Embryonic facial prominence (tissue), 1 donor: ENCODE data around the gene KCNRG.
"Not testable (repeated sequence)": the region's sequence is repeated elsewhere in the genome, so short reads cannot be mapped to it uniquely, and the experiment has no call there.

Experiments used
- DNase-seq: peaks from one replicate; pipeline ENCODE4 v3.0.0-alpha.2; 2016; ENCODE audit errors: extremely low spot score

Gene KCNRG, protein sequence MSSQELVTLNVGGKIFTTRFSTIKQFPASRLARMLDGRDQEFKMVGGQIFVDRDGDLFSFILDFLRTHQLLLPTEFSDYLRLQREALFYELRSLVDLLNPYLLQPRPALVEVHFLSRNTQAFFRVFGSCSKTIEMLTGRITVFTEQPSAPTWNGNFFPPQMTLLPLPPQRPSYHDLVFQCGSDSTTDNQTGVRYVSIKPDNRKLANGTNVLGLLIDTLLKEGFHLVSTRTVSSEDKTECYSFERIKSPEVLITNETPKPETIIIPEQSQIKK

DNA sequence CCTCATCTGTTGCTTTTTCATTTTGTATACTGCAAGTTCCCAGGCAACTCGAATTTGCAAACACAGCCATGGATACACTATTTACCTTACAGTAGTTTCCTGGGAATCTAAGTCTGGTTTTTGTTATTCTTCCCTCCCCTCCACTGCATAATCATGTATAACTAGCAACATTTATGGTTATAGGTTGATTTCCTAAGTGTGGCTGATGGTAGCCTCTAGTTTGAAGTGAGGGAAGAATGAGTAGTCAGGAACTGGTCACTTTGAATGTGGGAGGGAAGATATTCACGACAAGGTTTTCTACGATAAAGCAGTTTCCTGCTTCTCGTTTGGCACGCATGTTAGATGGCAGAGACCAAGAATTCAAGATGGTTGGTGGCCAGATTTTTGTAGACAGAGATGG, at the start of gene KCNRG:
Gene KCNRG (plus strand): TSS at position 187 of the 400 bp plus-strand sequence. CDS start 50 bp downstream, at position 237.
- peak; percentile 19 for DNase-seq

DNA sequence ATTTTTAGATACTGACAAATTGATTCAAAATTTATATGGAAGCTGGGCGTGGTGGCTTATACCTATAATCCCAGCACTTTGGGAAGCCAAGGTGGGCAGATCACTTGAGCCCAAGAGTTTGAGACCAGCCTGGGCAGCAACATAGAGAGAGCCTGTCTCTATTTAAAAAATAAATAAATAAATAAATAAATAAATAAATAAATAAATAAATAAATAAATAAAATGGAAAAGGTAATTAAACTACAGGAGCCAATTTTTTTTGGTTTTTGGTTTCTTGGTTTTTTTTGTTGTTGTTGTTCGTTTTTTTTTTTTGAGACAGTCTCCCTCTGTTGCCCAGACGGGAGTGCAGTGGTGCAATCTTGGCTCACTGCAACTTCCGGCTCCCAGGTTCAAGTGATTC, 47.8 kb upstream of the KCNRG start:
- no peak for DNase-seq

DNA sequence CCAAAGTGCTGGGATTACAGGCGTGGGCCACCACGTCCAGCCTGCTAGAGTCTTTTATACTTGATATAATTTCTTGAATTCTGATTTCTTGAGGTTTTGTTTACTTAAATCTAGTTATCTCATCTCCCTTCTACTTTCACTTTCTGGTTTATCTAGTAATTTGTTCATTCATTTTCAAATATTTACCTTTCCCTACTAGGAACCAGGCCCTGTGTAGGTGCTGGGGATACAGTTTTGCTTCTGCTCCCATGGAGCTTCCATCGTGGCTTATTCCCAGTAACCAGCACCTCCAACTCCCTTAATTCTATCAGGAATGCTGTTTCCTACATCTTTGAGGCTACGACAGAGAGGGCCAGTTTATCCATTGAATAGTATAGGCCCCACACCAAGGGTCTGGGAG, 42.5 kb upstream of the KCNRG start:
- DNase-seq = no peak

DNA sequence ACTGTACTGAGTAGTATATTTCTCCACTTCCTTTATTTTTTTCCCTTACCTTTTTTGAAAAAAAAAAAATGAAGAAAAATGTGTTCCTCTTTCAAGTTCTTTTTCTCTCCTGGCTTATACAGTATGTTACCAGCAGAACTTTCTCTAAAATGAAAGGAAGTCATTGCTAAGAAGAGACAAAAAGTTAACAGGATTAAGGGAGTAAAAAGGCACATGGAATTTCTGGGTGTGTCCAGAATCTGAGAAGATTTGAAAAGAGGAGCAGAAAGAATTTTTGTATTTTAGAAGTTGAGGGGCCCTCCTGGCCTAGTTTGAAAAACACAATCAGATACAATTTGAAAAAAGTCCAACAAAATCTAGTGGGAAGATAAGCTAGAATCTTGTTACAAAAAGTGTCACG, 39.4 kb upstream of the KCNRG start:
- DNase-seq = no peak

DNA sequence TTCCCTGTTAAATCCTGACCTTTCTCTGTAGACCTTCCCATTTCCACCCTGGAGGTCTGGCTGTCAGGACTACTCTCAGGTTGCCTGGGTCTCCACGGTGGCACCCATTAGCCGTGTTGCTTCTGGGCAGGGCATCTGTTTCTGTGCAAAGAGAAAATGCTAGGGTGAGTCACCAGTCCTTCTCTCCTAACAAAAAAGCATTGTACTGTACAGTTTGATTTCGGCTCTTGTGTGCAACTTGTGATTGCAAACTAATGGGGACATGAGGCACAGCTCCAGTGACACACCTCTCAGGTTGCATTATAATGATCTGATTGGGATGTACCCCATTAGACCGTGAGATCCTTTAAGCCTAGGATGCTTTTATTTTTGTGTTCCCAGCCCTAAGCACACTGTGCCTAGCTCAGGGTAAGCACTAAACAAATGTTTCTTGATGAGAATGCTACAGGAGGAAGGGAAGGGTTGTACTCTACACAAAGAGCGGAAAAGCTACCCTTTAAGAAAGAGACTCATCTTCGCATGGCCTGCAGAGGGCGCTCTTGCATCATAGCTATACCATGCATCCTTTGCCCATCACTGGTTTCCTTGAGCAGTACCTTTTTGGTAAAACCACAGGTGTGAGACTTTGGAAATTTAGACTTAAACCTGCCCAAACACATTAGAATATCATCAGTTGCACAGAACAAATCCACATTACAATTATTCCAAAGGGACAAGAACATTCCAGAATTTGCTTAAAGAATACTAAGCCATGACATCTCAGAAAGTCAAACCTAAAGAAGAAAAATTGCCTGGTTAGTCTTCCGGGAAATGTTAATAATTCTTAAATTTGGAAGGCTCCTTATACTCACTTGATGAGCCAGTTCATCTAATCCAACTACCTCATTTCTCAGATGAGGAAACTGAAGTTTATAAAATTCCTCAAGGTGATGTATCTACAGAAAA, 38.7 kb upstream of the KCNRG start:
- peak; percentile 54 for DNase-seq

DNA sequence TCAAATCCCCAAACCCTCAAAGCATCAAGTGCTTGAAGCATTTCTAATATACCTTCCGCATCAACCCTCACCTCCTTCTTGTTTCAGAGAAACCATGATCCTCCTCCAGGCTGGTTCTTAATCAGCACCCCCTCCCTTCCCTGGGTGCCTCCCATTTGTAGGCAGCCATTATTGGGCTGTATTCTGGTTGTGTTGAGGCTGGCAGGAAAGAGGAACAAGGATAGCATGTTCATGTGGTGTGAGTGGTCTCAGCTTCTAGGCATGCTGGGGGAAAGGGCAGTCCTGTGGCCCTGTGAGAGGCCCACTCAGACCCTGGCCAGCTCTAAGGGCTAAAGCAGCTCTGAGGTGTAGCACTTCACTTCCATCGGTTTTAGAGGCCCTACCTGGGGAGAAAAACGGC, 37.3 kb upstream of the KCNRG start:
- DNase-seq = no peak

DNA sequence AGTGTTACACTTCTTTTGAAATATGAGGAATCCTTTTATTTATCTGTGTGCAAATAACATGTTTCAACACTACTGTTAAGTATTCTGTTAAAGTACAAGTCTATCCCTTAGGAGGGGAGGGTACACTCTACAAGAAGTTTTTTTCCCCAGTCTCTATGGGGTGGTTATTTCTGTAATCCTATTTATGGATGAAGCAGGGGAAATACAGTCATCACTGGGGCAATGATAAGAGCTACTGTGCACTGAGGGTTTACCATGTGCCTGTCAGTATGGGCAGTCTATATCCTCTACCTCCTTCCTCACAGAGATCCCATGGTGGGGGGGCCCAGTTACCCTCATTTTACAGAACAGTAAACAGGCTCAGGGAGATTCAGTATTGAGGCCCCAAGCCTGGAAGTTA, 35.0 kb upstream of the KCNRG start:
- no peak for DNase-seq

DNA sequence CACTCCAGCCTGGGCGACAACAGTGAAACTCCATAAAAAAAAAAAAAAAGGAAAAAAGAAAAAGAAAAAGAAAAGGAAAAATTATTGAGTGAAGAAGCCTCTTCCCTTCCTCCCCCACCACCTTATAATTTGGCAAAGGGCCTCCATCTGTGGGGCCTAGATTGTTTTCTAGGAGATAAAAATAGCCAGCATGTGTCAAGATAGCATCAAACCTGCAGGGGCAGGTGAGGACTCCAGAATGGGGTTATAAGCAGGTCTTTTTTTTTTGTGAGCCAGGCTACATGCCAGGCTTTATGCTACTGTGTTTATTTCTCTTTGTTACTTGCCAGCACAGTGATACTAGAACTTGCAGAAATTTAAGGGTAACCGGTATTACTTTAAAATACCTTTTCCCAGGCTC, 30.1 kb upstream of the KCNRG start:
- no peak for DNase-seq

DNA sequence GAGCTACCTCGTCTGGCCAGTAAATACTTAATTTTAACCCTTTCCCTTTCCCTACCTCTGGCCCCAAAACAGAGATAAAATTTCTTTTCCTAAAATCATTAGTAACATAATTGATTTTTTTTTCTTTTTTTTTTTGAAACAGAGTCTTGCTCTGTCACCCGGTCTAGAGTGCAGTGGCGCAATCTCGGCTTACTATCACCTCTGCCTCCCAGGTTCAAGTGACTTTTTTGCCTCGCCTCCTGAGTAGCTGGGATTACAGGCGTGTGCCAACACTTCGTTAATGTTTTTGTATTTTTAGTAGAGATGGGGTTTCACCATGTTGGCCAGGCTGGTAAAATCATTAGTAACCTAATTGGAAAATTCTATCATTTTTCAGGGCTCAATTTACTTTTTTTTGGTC, 28.8 kb upstream of the KCNRG start:
- DNase-seq = no peak

DNA sequence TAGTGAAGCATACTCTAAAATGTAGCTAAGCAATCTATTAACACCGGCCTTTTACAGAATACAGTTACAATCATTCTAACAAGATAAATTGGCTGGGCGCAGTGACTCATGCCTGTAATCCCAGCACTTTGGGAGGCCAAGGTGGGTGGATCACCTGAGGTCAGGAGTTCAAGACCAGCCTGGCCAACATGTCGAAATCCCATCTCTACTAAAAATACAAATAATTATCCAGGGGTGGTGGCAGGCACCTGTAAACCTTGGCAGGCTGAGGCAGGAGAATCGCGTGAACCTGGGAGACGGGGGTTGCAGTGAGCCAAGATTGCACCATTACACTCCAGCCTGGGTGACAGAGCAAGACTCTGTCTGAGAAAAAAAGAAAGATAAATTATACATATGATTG, 24.6 kb upstream of the KCNRG start:
- DNase-seq = not testable (repeated sequence)

DNA sequence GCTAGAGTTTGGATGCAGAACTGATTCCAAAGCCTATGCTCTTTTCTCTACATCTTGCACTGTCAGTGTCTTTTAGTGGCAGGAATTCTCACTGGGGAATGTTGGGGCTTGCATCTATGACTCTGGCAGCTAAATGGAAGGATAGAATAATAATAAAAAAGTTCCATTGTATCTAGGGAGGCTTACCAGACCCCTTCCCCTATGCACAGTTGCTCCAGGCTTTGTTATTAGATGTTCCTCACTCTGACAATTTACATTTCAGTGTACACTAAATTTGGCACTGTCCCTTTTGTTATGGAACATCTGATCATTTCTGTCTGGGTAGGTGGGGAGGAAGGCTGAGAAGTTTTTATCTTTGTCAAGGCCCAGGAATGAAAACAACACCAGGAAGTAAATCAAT, 22.1 kb upstream of the KCNRG start:
- no peak for DNase-seq

DNA sequence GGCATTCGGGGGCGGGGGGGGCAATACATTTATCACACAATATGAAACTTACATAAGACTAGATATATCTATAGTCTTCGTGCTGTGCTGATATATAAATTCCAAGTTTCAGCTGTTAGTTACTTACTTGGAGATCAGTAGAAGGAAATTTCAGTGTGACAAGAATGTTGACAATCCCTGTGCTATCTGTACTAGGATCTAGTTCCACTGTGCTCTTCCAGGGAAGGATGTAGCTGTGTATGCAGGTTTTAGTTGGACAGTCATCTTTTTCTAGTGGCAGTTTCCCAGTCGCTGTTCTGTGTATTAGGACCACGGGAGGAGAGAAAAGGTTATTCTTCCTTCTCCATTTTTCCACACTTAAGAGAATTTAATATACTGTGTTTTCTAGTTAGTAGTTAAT, 21.6 kb upstream of the KCNRG start:
- no peak for DNase-seq

DNA sequence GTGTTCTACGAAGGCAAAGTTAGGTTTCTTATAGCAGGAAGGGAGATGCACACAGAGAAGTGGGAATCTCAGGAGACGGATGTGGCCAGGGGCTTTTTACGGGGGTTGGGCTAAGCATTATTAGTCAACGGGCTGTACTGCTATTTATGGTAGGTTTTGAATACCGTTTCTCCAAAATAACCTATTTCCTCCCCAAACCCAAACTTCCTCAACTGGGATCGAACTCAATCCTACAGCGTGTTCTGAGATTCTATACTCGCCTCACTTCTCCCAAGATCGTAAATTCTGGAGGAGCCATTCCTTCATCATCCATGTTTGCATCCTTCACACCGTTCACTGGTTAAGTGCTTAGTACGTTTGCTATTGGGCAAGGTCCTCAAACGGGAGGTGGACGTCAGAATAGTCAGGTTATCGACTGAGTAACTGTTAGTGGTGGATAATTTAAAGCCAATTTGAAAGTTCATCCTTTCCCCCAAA, 19.6 kb upstream of the KCNRG start:
- no peak for DNase-seq

DNA sequence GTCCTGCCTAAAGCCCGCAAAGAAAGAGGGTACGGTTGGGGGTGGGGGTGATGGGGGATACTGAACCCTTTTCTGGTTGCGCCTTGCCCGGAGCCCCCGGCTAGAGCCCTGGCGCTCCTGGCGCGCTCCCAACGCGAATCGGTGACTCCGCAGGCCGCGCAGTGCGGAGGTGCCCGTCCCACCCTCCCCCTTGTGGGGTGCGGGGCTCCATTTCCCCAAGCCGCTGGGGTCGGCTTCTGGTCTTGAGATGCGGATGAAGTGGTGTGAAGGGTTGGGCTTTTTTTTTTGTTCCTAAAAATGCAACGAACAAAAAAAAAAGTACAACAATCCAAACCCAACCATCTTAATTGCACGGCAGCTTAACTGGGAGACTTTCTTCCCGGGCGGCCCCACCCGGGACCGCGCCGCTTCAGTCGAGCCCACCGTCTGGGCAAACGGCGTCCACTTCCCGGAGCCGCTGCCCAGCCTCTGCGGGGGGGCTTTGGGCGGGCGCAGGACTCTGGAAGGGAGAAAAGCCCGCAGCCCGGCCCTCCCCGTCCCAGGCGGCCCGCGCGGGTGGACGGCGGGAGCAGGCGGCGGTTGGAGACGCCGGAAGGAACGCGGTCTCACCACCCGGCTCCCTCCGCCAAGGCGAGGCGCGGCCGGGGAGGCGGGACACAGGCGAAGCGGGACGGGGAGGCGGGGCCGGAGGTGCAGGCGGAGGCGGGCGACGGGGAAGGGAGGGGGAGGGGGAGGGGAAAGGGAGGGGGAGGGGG, 18.9 kb upstream of the KCNRG start:
- peak; percentile 86 for DNase-seq

DNA sequence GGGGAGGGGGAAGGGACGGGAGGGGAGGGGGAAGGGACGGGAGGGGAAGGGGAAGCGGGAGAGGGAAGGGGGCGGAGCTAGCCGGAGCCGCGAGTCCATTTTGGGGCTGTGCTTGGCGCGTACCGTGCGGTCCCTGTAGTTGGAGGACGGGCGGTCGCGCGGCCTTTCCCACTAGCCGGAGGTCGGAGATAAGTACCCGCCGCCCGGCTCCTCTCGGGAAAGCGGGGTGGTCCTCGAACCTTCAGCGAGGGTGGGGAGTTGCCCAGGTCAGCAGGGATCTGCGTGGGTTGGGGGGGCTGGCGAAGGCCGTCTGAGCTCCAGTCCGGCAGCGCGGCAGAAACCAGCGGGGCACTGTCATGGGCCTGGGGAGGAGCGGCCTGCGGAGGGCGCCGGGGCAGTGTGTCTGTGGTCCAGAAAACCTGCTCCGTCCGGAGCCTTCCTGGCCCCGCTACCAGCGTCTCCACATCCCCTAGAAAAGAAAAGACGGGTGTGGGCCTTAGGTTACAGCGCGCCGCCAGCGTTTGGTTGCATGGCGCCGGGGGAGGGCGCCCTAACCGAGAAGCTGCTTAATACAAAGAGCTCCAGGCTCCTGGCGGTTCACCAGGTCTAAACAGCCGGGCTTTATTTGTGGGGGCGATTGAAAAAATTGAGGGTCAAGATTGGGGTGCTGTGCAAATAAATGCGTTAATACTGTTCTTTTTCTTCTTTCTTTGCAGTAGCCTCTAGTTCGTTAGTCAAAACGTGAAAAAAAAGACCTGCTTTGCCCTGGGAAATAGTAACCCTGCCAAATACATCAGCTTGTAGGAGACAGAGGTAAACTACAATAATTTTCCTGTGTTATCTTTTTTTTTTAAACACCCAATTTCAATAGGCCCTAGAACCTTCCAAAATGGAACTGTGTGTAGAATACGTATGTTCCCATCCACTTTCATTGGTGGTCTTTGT, 18.0 kb upstream of the KCNRG start, which contains the start of gene TRIM13:
Gene TRIM13 (plus strand): TSS at position 92 of the 945 bp plus-strand sequence. CDS start 14,899 bp downstream, outside the sequence.
- peak; percentile 83 for DNase-seq

DNA sequence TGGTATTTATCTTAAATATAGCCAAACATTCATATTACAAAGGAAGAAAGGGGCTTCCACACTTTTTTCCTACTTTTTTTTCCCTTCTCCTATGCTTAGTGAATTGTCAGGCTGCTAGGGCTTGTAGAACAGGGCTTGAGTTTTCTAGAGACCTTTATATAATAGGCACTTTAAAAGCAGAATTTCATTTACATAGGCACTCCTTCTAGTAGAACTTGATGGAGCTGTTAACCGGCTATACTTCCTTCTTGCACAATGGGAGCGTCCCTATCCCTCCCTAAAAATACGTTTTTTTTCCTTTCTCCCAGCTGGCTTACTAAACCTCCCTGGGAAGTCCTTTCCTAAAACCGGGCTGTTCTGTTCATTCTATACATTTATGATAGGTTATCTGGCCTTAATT, 17.3 kb upstream of the KCNRG start:
- DNase-seq = no peak

DNA sequence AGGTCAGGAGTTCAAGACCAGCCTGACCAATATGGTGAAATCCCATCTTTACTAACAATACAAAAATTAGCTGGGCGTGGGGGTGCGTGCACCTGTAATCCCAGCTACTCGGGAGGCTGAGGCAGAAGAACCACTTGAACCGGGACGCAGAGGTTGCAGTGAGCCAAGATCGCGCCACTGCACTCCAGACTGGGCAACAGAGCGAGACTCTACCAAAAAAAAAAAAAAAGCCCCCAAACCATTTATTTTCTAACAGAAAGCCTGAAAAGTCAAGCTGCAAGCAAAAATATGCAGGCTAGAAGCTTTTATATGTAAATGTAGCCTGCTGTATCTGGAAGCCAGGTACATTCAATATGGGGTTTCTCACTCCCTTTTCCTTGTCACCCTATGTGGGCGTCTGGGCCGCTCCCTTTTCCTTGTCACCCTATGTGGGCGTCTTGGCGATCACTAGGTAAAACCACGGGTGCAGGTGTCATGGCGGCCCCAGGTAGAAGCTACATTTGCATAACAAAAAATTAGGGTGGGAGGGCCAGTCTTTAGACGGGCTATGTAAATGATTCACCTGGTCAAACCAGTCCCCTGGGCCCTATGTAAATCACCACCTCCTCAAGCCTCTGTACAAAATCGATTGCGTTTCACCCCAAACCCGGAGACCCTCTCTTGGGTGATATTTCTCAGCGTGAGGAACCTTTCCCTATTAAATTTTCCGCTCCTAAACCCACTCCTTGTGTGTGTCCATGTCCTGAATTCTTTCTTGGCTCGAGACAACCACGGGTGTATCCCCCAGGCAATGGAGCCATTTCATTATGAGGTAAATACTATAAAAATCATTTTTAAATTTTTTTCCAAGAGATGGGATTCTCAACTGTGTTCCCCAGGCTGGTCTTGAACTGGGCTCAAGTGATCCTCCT, 16.3 kb upstream of the KCNRG start:
- DNase-seq = no peak

DNA sequence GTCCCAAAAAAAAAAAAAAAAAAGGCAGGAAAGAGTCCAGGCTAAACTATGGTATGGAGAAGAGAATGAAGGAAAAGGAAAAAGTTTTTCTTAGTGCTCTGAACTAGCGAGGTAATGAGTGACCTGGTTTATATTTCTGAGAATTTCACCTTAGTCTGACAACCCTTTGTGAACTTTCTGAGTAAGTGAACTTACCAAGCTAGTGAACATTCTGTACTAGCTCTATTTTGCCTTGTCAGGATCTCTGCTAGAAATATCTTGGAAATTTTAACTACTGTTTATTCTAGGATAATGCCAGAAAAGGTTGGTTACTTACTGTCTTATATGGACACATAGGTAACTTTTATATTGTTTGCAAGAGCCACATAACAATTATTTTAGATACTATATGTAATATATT, 14.0 kb upstream of the KCNRG start:
- DNase-seq = no peak

DNA sequence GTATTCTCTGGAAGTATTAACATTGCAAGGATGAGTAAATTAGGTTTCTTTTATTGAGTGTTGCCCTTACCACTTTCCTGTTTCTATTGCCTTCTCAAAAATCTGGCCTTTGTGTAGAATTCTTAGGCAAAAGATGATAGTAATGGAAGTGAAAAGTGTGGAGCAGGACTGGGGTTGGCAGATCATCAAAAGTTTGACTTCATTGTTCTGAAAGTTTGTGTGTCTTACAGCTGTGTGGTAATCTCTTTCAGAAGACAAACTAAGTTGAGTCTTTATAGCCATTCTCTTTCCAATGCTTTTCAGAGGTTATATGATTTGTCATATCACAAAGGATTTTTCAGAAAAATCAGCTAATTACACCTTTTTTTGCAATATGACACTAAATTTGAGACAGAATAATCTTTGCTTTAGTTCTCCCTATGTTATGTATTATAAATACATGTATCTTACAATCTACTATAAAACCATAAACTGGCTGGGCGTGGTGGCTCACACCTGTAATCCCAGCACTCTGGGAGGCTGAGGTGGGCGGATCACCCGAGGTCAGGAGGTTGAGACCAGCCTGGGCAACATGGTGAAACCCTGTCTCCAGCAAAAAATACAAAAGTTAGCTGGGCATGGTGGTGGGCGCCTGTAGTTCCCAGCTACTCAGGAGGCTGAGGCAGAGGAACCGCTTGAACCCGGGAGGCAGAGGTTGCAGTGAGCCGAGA, 8.7 kb upstream of the KCNRG start:
- DNase-seq = no peak
